GM19372 (cell line): ENCODE measurements around the gene ZFP82.

Source experiments
- ATAC-seq: cut with Tn5 transposase; IDR thresholded peaks from one replicate; pipeline ENCODE4 v1.9.1; 2021; ENCODE audit warnings: mild to moderate bottlenecking, low read depth, moderate library complexity; ENCODE audit not compliant: unreplicated experiment

The ZFP82 gene

GRCh38 chr19:36418287-36419001, at the start of gene ZFP82:
Gene ZFP82, minus strand, starts transcription at chr19:36418644. Its CDS starts 8,855 bp downstream, at chr19:36409789.
- peak; percentile 64 for ATAC-seq

GRCh38 chr19:36460046-36460445, 41.6 kb upstream of the ZFP82 start:
- no peak for ATAC-seq

GRCh38 chr19:36456831-36457230, 38.4 kb upstream of the ZFP82 start:
- ATAC-seq, result no peak

- no peak for ATAC-seq
These were observed 30.7 kb upstream of the ZFP82 start for GRCh38 chr19:36449059-36449670.

- ATAC-seq, result no peak
These were observed 22.9 kb upstream of the ZFP82 start for GRCh38 chr19:36441339-36441738.

- no peak for ATAC-seq
These were observed 18.1 kb upstream of the ZFP82 start for GRCh38 chr19:36436531-36436930.

GRCh38 chr19:36423925-36424324, 5.5 kb upstream of the ZFP82 start:
- ATAC-seq, result no peak

- no peak for ATAC-seq
These were observed 3.5 kb upstream of the ZFP82 start for GRCh38 chr19:36421749-36422481.

GRCh38 chr19:36420961-36421748, 2.7 kb upstream of the ZFP82 start:
- no peak for ATAC-seq

GRCh38 chr19:36417752-36418286, 625 bp downstream of the ZFP82 start:
- no peak for ATAC-seq

- no peak for ATAC-seq
These were observed 8.6 kb downstream of the ZFP82 start for GRCh38 chr19:36409841-36410240.

GRCh38 chr19:36408101-36408500, 10.3 kb downstream of the ZFP82 start:
- no peak for ATAC-seq

- ATAC-seq, result no peak
These were observed 13.9 kb downstream of the ZFP82 start for GRCh38 chr19:36404498-36404897.

- no peak for ATAC-seq
These were observed 17.0 kb downstream of the ZFP82 start for GRCh38 chr19:36401475-36401874.

- ATAC-seq, result no peak
These were observed 19.9 kb downstream of the ZFP82 start for GRCh38 chr19:36398571-36398970.

GRCh38 chr19:36392916-36393673, 25.3 kb downstream of the ZFP82 start:
- ATAC-seq, result no peak

GRCh38 chr19:36379510-36379819, 39.0 kb downstream of the ZFP82 start:
- ATAC-seq, result no peak

- ATAC-seq, result peak; percentile 96
These were observed 39.6 kb downstream of the ZFP82 start, which contains the start of gene ZFP14 for GRCh38 chr19:36378625-36379509. Gene ZFP14, minus strand, starts transcription at chr19:36379201. Its CDS starts 11,309 bp downstream, at chr19:36367892.
